SU-DHL-6 (cell line): ENCODE data around the gene GMDS.

Experiments used
- EZH2phosphoT487 ChIP-seq: fragments of 200-600 bp; sonication (generic), shearing (Covaris generic); conservative IDR thresholded peaks from 2 replicates; pipeline ENCODE4 v1.6.1; 2018; ENCODE audit warnings: mild to moderate bottlenecking, antibody characterized with exemption, low read length, moderate library complexity, mixed read lengths
- TF ChIP-seq, protein P1 (sequence below): fragments of 200-600 bp; sonication (generic); IDR thresholded peaks from one replicate; pipeline ENCODE4 v1.5.1; 2017; ENCODE audit warnings: antibody characterized with exemption, mild to moderate bottlenecking, low read length, moderate library complexity; ENCODE audit not compliant: insufficient read depth, poor library complexity, severe bottlenecking

DNA sequence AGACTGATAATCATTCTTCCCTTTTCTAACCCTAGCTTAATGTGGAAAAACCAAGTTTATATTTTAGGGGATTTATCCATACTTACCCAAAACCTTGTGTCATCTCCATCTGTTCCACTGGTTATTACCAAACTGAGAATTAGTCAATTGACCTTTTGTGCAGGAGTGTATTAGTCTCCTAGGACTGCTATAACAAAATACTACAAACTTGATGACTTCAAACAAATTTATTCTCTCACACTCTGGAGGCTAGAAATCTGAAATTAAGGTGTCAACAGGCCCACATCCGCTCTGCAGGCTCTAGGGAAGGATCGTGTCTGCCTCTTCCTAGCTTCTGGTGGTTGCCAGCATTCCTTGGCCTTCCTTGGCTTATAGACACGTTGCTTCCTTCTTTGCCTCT is 12.7 kb upstream of the GMDS start:
- TF ChIP-seq, protein P1, sequence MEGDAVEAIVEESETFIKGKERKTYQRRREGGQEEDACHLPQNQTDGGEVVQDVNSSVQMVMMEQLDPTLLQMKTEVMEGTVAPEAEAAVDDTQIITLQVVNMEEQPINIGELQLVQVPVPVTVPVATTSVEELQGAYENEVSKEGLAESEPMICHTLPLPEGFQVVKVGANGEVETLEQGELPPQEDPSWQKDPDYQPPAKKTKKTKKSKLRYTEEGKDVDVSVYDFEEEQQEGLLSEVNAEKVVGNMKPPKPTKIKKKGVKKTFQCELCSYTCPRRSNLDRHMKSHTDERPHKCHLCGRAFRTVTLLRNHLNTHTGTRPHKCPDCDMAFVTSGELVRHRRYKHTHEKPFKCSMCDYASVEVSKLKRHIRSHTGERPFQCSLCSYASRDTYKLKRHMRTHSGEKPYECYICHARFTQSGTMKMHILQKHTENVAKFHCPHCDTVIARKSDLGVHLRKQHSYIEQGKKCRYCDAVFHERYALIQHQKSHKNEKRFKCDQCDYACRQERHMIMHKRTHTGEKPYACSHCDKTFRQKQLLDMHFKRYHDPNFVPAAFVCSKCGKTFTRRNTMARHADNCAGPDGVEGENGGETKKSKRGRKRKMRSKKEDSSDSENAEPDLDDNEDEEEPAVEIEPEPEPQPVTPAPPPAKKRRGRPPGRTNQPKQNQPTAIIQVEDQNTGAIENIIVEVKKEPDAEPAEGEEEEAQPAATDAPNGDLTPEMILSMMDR, result no peak
- TF ChIP-seq EZH2phosphoT487, result no peak
